Naive B cell (primary cell): ENCODE measurements around the gene RAMP1. TPM values are rescaled to one million over a fixed set of nuclear protein-coding genes. Genes with fewer than 3 reads are reported as not detected.
"Not testable (repeated sequence)": the region's sequence is repeated elsewhere in the genome, so short reads cannot be mapped to it uniquely, and the experiment has no call there.

Source experiments
- ATAC-seq, 2 donors: fragments of 150-1000 bp; cut with Tn5 transposase; 2 replicates each; pipeline ENCODE4 v1.10.0; 2021; ENCODE audit warnings: low read depth in 2 of 2, mild to moderate bottlenecking in 2 of 2, moderate library complexity in 2 of 2
- DNase-seq: peaks from one replicate; pipeline ENCODE4 v3.0.0; 2022
- H3K27ac Mint-ChIP-seq, 6 donors: one replicate each; pipeline ENCODE4 v1.8.0; 2020 to 2022; ENCODE audit warnings: mild to moderate bottlenecking in 6 of 6, mixed read lengths in 6 of 6, moderate library complexity in 5 of 6, inconsistent platforms in 2 of 6
- H3K27me3 Mint-ChIP-seq, 3 donors: one replicate each; pipeline ENCODE4 v1.8.0; 2021 to 2022; ENCODE audit warnings: mixed read lengths in 3 of 3, mild to moderate bottlenecking in 1 of 3
- H3K36me3 Mint-ChIP-seq, 2 donors: one replicate each; pipeline ENCODE4 v1.8.0; 2020 to 2022; ENCODE audit warnings: mixed read lengths in 2 of 2, inconsistent platforms in 1 of 2, mild to moderate bottlenecking in 1 of 2
- H3K4me1 Mint-ChIP-seq, 3 donors: one replicate each; pipeline ENCODE4 v1.8.0; 2020 to 2022; ENCODE audit warnings: mixed read lengths in 3 of 3, inconsistent platforms in 1 of 3, mild to moderate bottlenecking in 1 of 3, moderate library complexity in 1 of 3
- H3K4me3 Mint-ChIP-seq, 8 donors: one replicate each; pipeline ENCODE4 v1.8.0; 2020 to 2022; ENCODE audit warnings: mild to moderate bottlenecking in 8 of 8, mixed read lengths in 8 of 8, moderate library complexity in 8 of 8, inconsistent platforms in 2 of 8
- H3K9me3 Mint-ChIP-seq, 7 donors: one replicate each; pipeline ENCODE4 v1.8.0; 2020 to 2022; ENCODE audit warnings: mixed read lengths in 7 of 7, mild to moderate bottlenecking in 5 of 7, inconsistent platforms in 2 of 7, moderate library complexity in 1 of 7
- polyA plus RNA-seq, 6 donors: library from polyadenylated mRNA; unstranded; fragments of 300-500 nt; fragmentation: Illumina TruSeq; gene quantifications; one replicate each; pipeline ENCODE4 v1.2.3, GENCODE V29; 2021; ENCODE audit warnings: low read depth in 6 of 6

RAMP1 gene
- polyA plus RNA-seq, 6 donors from 2014 or later, result 0.32 TPM; not detected in 5

DNA sequence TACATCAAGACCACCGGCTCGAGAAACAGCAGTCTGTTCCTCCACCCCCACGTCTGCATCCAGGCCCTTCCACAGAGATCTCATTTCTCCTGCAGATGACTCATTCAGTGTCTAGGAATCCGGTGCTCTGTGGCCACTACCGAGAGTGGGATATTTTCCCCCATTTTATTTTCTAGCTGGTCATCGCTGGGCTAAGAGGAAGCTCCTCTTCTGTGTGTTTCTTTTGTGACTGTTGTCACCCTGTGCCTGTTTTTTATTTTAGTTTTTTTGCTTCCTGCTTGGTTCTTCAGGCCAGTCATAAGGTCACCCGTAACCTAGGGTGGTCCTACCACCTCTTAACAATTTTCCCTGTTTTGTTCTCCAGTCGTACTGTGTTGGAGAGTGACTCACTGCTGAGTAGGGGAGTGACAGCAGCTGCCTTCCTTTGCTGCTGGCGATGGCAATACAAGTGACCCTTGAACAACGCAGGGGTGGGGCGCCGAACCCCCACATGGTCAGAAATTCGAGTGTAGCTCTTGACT is 6.7 kb downstream of the RAMP1 start:
- no peak overlapping the region for H3K27ac Mint-ChIP-seq

GRCh38 chr2:237867465-237867864 is 8.0 kb downstream of the RAMP1 start:
- H3K9me3 Mint-ChIP-seq, result no peaks in the 10 kb centered on the region
- H3K4me3 Mint-ChIP-seq, result no peak overlapping the region
- ATAC-seq, result no peak
- no peaks in the 10 kb centered on the region for H3K36me3 Mint-ChIP-seq
- no peak for DNase-seq
- peaks cover 6 to 9% (median 7%) of the 10 kb centered on the region in 3 donors for H3K4me1 Mint-ChIP-seq
- H3K27ac Mint-ChIP-seq, result no peak overlapping the region
- peaks cover 14 to 77% (median 57%) of the 10 kb centered on the region in 3 donors for H3K27me3 Mint-ChIP-seq

More for the DNA sequence above, 6.7 kb downstream of the RAMP1 start:
- H3K4me1 Mint-ChIP-seq, result peaks cover 6 to 9% (median 7%) of the 10 kb centered on the region in 3 donors
- DNase-seq, result no peak
- ATAC-seq, result no peak
- no peaks in the 10 kb centered on the region for H3K9me3 Mint-ChIP-seq
- H3K27me3 Mint-ChIP-seq, result peaks cover 17 to 72% (median 53%) of the 10 kb centered on the region in 3 donors
- H3K4me3 Mint-ChIP-seq, result no peak overlapping the region
- no peaks in the 10 kb centered on the region for H3K36me3 Mint-ChIP-seq

DNA sequence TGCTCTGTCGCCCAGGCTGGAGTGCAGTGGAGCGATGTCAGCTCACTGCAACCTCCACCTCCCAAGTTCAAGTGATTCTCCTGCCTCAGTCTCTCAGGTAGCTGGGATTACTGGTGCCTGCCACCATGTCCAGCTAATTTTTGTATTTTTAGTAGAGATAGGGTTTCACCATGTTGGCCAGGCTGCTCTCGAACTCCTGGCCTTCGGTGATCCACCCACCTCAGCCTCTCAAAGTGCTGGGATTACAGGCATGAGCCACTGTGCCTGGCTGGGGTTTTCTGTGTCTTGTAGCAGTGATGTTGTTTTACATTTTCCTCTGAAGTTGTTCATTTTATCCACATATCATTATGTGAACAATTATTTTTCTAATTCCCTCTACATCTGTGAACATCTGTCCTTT is 8.7 kb downstream of the RAMP1 start:
- H3K9me3 Mint-ChIP-seq, DNase-seq, H3K27ac Mint-ChIP-seq, H3K36me3 Mint-ChIP-seq, H3K4me1 Mint-ChIP-seq, H3K4me3 Mint-ChIP-seq, ATAC-seq: not testable (repeated sequence)
- peaks cover 14 to 71% (median 52%) of the 10 kb centered on the region in 3 donors for H3K27me3 Mint-ChIP-seq

DNA sequence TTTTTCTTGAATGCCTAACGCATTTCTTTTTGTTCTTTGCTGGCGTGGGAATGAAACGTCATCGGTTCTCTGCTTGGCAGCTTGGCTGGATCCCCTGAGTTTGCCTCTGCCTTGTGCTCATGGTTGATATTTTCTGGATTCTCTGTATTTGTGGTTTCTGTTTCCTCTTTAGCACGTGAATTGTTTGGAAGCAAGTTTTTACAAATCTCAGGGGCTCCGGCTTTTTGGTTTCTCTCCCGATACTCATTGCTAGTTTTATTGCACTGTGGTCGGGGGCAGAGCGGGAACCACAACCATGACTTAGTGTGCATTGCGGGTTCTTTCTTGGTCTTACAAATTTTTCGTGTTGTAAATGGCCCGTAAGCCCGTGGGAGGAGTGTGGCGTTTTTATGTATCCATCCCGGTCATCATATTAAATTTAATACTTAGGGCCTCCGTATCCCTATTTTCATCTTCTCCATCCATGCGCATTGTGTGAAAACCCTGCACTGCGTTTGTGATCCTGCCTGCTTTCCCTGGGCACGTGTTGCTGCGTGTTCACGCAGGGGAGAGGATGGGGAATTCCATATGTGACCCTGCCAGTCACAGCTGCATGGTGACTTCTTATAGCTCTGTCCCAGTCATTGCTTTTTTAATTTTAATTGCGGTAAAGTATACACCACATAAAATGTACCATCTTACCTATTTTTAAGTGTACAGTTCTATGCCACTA is 9.4 kb downstream of the RAMP1 start:
- H3K4me3 Mint-ChIP-seq, result no peak overlapping the region
- H3K27me3 Mint-ChIP-seq, result peaks cover 19 to 68% (median 54%) of the 10 kb centered on the region in 3 donors
- ATAC-seq (no peak), DNase-seq (no peak)
- H3K27ac Mint-ChIP-seq, result peak overlapping the region in 4 of 6 donors; percentile 1 to 74 (median 36)
- peaks cover 6 to 11% (median 7%) of the 10 kb centered on the region in 3 donors for H3K4me1 Mint-ChIP-seq
- no peaks in the 10 kb centered on the region for H3K36me3 Mint-ChIP-seq
- H3K9me3 Mint-ChIP-seq, result no peaks in the 10 kb centered on the region

GRCh38 chr2:237869343-237870102 is 10.1 kb downstream of the RAMP1 start:
- no peak for ATAC-seq
- DNase-seq, result no peak
- Mint-ChIP-seq H3K36me3 (no peaks in the 10 kb centered on the region), H3K4me1 (peaks cover 7 to 12% (median 7%) of the 10 kb centered on the region in 3 donors), H3K9me3 (no peaks in the 10 kb centered on the region), H3K4me3 (peak overlapping the region in 1 of 8 donors; percentile 42), H3K27ac (peak overlapping the region in 1 of 6 donors; percentile 16), H3K27me3 (peaks cover 20 to 66% (median 58%) of the 10 kb centered on the region in 3 donors)

DNA sequence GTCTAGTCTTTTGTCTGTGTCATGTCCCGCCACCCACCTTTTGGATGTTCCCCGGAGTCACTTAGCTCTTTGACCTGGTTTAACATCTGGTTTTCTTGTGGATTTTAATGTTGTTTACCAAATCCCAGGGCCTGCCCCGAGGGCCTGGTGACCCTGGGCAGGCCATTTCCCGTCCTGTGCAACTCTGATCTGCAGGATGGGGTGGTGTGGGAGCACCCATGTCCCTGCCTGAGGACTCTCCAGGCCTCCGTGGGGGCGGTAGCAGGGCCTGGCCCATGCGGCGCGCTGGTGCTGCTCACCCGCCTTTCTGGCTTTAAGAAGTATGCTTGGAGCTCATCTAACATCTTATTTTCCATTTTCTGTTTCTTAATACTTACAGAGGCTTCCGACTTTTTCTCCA is 10.7 kb downstream of the RAMP1 start:
- Mint-ChIP-seq H3K27ac (no peak overlapping the region), H3K27me3 (peaks cover 20 to 65% (median 57%) of the 10 kb centered on the region in 3 donors), H3K4me3 (no peak overlapping the region), H3K9me3 (no peaks in the 10 kb centered on the region), H3K4me1 (peaks cover 7 to 12% (median 9%) of the 10 kb centered on the region in 3 donors), H3K36me3 (no peaks in the 10 kb centered on the region)
- DNase-seq (no peak), ATAC-seq (no peak)

DNA sequence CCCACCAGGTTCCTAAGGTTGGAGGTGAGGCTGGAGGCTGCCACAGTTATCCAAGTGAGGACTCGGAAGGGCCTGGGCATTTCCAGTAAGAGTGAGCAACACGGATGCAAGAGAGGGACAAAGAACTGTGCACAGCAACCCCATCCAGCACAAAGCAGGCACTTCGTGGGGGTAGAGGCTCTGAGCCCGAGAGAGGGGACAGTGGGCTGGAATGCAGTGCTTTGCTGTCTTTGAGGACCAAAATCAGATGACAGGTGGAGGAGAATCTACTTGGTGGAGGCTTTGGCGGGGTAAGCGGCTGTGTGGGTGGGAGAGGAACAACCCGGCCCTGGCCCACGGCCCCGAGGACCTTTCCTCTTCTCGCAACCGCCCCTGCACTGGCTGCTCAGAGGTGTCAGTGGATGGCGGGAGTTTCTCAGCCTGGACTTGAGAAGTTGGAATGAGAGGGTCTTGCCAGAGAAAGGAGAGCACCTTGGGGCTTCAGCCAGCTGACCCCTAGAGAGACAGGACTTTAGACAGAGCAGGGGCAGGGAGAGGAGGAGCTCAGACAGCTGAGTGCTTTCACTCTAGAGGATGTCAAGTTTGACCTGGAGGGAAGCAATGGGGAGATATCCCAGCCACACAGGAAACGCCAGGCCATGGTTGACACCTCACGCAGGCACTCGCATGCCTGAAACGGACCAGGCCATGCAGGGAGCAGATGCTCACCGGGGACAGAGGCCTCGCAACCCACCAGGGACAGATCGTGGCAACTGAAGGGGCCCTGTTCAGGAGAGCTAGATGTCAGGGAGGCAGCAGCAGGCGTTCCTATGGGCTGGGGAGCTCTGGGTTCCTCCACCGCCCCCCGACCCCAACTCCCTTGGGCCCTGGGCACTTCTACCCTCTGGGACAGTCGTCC is 11.6 kb downstream of the RAMP1 start:
- Mint-ChIP-seq H3K4me1 (peaks cover 7 to 12% (median 9%) of the 10 kb centered on the region in 3 donors), H3K4me3 (no peak overlapping the region), H3K27me3 (peaks cover 16 to 65% (median 49%) of the 10 kb centered on the region in 3 donors), H3K36me3 (no peaks in the 10 kb centered on the region), H3K9me3 (no peaks in the 10 kb centered on the region), H3K27ac (peak overlapping the region in 2 of 6 donors; percentile 62 to 75)
- ATAC-seq (no peak), DNase-seq (no peak)

DNA sequence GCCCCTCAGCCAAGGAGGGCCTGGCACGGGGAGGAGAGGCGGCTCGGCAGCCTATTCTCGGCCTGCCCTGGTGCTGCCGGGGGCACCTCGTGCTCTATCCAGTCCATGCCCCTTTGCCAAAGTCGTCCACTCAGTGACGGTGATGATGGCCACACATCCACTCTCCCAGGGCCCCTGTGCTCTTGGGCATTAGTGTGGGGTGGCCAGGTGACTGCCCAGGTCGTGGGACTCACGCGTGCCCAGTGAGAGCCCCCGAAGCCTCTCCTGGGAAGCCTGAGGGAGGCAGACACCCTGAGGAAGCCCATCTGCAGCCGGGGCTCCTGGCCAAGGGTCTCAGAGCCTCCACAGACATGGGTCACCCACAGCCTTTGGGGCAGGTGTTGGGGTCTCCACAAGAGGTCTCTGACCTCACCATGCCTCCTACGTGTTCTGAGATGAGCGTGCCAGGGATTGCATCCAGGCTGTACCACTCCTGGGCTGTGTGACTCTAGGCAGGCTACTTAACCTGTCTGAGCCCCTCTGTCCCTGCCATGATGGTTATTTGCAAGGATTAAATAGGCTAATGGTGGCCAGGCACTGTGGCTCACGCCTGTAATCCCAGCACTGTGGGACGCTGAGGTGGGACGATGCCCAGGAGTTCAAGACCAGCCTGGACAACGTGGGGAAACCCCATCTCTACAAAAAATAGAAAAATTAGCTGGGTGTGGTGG is 12.9 kb downstream of the RAMP1 start:
- no peak for DNase-seq
- no peaks in the 10 kb centered on the region for H3K9me3 Mint-ChIP-seq
- H3K4me3 Mint-ChIP-seq, result no peak overlapping the region
- H3K36me3 Mint-ChIP-seq, result no peaks in the 10 kb centered on the region
- peaks cover 7 to 12% (median 9%) of the 10 kb centered on the region in 3 donors for H3K4me1 Mint-ChIP-seq
- H3K27me3 Mint-ChIP-seq, result peaks cover 16 to 55% (median 49%) of the 10 kb centered on the region in 3 donors
- no peak for ATAC-seq
- H3K27ac Mint-ChIP-seq, result no peak overlapping the region

DNA sequence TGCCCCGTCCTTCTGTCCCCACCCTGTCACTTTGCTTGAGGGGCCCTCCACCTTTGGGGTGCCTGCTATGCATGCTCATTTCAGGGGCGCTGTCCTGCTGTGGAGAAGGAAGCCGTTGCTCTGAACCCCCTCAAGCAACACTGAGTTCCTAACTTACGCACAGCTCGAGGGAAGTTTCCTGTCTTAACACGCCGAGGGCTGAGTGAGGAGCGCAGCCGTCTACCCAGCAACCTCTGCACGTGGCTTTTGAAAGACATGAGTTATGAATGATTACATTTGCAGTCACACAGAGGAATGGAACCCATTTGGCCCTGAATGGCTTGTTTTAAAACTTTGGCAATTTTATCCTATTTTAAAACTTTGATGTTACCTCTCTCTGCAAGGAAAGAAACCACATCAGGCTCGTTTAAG is 14.0 kb downstream of the RAMP1 start:
- Mint-ChIP-seq H3K9me3 (no peaks in the 10 kb centered on the region), H3K36me3 (no peaks in the 10 kb centered on the region), H3K4me3 (no peak overlapping the region), H3K27me3 (peaks cover 16 to 46% (median 46%) of the 10 kb centered on the region in 3 donors), H3K27ac (no peak overlapping the region), H3K4me1 (peaks cover 7 to 12% (median 9%) of the 10 kb centered on the region in 3 donors)
- no peak for ATAC-seq
- DNase-seq, result no peak

DNA sequence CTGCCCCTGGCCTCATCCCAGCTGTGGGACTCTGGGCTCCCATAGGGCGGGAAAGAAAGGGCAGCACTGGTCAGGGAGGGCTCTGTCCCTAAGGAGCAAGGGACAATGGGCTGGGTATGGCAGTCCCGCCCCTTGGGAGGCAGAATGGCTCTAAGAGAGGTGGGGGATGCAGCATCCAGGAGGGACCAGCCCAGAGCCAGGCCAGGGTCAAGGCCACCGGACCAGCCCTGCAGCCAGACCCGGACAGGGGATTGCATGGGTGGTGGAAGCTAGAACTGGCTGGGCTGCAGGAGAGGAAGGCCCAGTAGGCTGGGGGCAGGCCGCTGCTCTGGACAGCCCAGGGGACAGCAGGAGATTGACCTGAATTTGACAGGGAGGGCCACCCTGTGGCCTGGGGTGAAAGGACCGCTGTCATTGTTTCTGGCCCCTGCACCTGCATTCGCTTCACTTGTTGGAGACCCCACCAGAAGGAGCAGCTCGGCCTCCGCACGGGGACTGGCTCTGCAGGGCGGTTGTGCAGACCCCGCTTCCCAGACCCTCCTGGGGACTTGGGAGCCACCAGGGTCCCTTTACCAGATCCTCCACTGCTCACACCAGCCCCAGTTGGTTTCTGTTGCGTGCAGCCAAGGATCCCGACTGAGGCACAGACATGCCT is 14.6 kb downstream of the RAMP1 start:
- H3K9me3 Mint-ChIP-seq, result no peaks in the 10 kb centered on the region
- H3K4me1 Mint-ChIP-seq, result peaks cover under 1 to 8% (median 7%) of the 10 kb centered on the region in 3 donors
- H3K4me3 Mint-ChIP-seq, result no peak overlapping the region
- DNase-seq, result no peak
- H3K36me3 Mint-ChIP-seq, result no peaks in the 10 kb centered on the region
- no peak for ATAC-seq
- peaks cover 16 to 40% (median 40%) of the 10 kb centered on the region in 3 donors for H3K27me3 Mint-ChIP-seq
- no peak overlapping the region for H3K27ac Mint-ChIP-seq

GRCh38 chr2:237874585-237875161 is 15.2 kb downstream of the RAMP1 start:
- Mint-ChIP-seq H3K4me1 (peaks cover 0 to 4% (median 3%) of the 10 kb centered on the region in 3 donors), H3K36me3 (no peaks in the 10 kb centered on the region), H3K4me3 (no peak overlapping the region), H3K27me3 (peaks cover 10 to 34% (median 33%) of the 10 kb centered on the region in 3 donors), H3K27ac (no peak overlapping the region), H3K9me3 (no peaks in the 10 kb centered on the region)
- no peak for DNase-seq
- no peak for ATAC-seq
